Stimulated activated CD8-positive, alpha-beta memory T cell treated with anti-CD3 and anti-CD28 coated beads, Interleukin-2, amount 100 ng/mL, for 48 hours (primary cell): Measurements from ENCODE around the gene NAALADL2.
"Not testable (repeated sequence)": the region's sequence is repeated elsewhere in the genome, so short reads cannot be mapped to it uniquely, and the experiment has no call there.

Experiments
- DNase-seq, 2 donors: peaks; one replicate each; pipeline ENCODE4 v3.0.0-alpha.2; 2020; ENCODE audit warnings: low read depth in 2 of 2

The NAALADL2 gene

GRCh38 chr3:175131866-175132265, 272.7 kb downstream of the NAALADL2 start:
- DNase-seq: not testable (repeated sequence)

GRCh38 chr3:175132706-175133105, 273.6 kb downstream of the NAALADL2 start:
- DNase-seq: not testable (repeated sequence)

- DNase-seq: no peak
Measured at GRCh38 chr3:175144368-175144767, 285.2 kb downstream of the NAALADL2 start.

- DNase-seq: no peak
Measured at GRCh38 chr3:175146258-175146657, 287.1 kb downstream of the NAALADL2 start.

- DNase-seq: no peak
Measured at GRCh38 chr3:175149675-175150074, 290.5 kb downstream of the NAALADL2 start.

GRCh38 chr3:175150812-175151401, 291.8 kb downstream of the NAALADL2 start:
- no peak for DNase-seq

GRCh38 chr3:175153595-175153994, 294.5 kb downstream of the NAALADL2 start:
- DNase-seq: no peak

- no peak for DNase-seq
Measured at GRCh38 chr3:175155172-175155571, 296.0 kb downstream of the NAALADL2 start.

- DNase-seq: no peak
Measured at GRCh38 chr3:175159202-175159601, 300.1 kb downstream of the NAALADL2 start.

GRCh38 chr3:175161291-175161690, 302.2 kb downstream of the NAALADL2 start:
- no peak for DNase-seq

- DNase-seq: no peak
Measured at GRCh38 chr3:175163686-175164085, 304.6 kb downstream of the NAALADL2 start.

- not testable (repeated sequence) for DNase-seq
Measured at GRCh38 chr3:175173117-175173516, 314.0 kb downstream of the NAALADL2 start.

- no peak for DNase-seq
Measured at GRCh38 chr3:175176556-175176955, 317.4 kb downstream of the NAALADL2 start.

- no peak for DNase-seq
Measured at GRCh38 chr3:175179055-175179454, 319.9 kb downstream of the NAALADL2 start.

- no peak for DNase-seq
Measured at GRCh38 chr3:175184392-175184791, 325.3 kb downstream of the NAALADL2 start.

- no peak for DNase-seq
Measured at GRCh38 chr3:175185903-175186302, 326.8 kb downstream of the NAALADL2 start.

GRCh38 chr3:175186511-175186910, 327.4 kb downstream of the NAALADL2 start:
- DNase-seq: no peak

GRCh38 chr3:175187586-175187985, 328.5 kb downstream of the NAALADL2 start:
- DNase-seq: no peak

GRCh38 chr3:175192536-175192935, 333.4 kb downstream of the NAALADL2 start:
- no peak for DNase-seq

GRCh38 chr3:175193815-175194518, 334.8 kb downstream of the NAALADL2 start:
- DNase-seq: no peak

GRCh38 chr3:175198991-175199783, 340.1 kb downstream of the NAALADL2 start:
- no peak for DNase-seq

- no peak for DNase-seq
Measured at GRCh38 chr3:175199961-175200360, 340.8 kb downstream of the NAALADL2 start.
